Measurements from ENCODE around the gene SKIC8.

SKIC8 gene

DNA sequence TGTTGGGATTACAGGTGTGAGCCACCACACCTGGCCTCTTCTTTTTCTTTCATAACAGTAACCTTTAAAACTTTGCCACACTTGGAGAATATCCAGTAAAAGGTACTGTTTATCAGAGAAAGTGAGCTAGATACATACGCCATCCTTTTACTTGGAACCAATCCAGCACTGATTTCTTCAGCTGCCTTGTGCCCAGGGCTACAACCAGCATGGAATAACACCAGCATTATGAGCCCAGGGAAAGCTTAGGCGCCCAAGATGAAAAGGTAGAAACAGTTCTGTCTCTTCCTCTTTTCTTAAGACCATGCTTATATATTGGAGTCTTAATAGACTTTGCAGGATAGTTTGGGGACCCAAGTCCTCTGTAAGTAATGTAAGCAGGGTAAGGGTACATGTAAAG is 8.4 kb downstream of the SKIC8 start:
- DNase-seq: no peak

DNA sequence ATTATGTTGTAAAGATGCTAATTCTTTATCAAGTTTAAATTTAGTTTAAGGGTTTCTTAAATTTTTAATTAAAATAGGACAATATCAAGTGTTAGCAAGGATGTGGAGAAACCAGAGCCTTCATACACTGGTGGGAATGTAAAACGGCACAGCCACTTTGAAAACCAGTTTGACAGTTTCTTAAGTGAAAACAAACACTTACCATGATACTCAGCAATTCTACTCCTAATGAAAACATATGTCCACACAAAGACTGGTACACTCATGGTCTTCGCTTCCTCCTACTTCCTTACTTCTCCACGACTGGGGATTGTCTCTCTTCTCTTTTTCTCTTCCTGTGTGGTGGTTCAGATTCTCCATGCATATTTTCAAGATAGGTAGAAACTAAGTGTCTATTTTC is 9.2 kb downstream of the SKIC8 start:
- DNase-seq: no peak

DNA sequence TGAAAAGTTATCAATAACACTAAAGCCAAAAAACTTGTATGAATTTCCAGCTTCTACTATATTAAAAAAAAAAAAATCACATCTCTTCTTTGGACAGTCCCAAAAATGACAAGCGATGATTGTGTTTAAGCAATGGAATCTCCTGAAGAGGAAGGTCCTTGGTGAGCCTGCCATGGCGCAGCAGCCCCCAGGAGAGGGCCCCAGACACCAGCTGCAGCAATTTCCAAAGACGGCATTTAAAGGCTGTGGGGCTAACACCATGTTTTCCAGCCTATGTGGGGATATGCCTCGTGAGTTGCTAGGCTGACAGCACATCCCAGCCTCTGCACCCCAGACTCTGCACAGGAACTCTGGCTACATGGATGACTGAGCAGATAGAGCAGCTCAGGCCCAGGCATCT is 14.7 kb downstream of the SKIC8 start:
- DNase-seq: no peak

DNA sequence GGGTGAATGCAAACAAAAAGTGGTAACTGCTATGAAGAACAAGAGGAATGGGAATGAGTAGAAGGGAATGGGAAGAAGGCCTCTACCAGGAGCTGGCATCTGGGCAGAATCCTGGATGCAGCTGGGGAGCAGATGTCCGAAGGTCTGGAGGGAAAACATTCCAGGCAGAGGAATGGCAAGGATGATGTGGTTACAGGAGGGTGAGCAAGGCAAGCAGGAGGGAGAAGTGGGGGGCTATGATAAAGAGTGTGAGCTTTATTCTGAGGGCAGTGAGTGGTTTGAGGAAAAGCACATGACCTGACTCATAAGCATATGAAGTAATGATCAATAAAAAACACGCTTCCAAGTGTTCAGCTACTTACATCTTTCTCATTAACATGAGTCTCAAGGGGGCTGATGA is 17.1 kb downstream of the SKIC8 start:
- DNase-seq: no peak

GRCh38 chr15:78280319-78281072 is 18.9 kb downstream of the SKIC8 start:
- DNase-seq: no peak

DNA sequence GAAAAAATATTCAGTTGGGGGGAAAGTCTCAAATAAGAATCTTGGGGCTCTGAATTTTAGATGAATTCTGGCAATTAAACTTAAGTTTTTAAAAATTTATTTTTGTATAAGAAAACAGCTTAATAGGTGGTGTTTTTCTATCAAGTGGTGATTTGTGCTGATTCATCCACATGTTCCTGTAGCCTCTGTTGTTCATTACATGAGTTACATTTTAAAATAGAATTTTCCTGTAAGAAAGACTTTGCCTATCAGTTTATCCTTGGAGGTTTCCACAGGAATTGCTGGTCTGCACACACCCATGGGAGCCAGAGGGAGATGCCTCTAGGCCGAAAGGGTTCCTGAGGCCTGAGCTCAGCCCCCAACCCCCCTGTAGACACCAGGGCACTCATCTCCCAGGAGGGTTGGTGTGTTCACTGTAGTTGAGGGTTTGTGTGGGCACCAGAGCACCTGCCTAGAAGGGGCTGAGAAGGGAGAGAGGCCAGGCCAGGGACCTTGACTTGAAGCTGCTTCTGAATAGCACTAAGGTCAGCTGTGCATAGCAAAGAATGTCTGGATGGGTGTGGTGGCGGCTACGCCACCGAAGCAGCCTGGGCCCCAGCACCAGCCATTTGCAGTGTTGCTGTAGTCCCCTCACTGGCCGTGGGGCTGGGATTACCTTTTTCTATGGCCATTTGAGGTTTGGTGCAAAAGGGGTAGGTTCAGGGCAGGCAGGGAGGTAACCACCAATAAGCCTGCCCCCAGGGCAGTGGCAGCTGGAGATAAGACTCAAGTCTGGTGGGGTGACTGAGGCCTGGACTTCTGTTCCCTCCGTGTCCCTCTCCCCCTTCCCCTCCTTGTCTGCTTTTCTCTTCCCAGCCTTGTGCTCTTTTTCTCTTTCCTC is 23.1 kb downstream of the SKIC8 start:
- DNase-seq: no peak

- DNase-seq: no peak
These were observed 24.4 kb downstream of the SKIC8 start for GRCh38 chr15:78274994-78275393.

GRCh38 chr15:78272776-78273175 is 26.6 kb downstream of the SKIC8 start:
- peak; percentile 0 for DNase-seq

DNA sequence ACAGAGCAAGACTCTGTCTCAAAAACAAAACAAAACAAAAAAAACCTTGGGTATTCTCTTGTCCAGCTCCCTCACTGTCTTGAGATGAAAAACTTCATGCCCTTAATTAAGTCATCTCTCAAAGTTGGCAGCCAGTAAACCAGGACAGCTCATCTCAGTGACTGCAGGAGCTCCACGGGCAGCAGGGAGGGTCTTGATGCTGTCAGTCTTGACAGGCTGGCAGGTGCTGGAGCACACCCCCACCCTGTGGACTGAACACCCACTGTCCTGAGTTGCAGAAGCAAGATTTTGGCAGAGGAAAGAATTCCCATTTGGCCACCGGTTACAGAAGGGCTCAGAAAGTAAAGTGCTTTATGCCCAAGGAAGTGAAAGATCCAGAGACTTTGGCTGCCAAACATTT is 27.1 kb downstream of the SKIC8 start:
- DNase-seq: no peak

DNA sequence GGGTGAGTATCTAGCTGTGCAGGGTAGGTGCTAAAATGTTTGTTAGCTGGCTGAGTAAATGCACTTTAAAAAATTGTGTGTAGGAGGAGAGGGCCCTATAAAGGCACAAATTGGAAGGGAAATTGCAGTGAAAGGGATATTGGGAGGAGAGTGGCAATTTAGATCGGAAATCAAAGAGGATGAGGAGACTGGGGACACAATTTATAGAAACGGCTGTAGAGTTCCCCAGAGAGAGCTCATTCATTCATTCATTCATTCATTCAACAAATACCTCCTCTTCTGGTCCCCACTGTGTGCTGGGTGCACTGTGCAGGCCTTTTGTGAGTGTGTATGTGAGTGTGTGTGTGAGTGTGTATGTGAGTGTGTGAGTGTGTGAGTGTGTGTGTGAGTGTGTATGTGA is 32.6 kb downstream of the SKIC8 start:
- DNase-seq: no peak

DNA sequence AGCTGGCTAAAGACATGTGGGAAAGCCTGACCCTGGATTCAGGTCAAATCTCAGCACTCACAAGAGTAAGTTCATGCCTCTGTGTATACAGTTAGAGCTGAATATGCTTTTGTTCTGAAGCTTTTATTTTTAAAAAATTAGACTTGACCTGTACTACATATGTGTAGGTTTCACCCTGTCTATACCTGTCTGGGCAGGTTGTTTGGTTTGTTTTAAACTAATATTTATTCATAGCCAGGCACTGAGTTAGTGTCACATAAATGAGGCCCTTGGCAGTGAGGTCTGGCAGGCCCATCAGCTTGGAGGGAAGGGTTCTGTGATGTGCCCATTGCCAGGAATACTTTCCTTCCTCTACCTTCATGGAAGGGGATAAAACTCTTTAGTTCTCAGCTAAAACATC is 33.2 kb downstream of the SKIC8 start:
- no peak for DNase-seq

DNA sequence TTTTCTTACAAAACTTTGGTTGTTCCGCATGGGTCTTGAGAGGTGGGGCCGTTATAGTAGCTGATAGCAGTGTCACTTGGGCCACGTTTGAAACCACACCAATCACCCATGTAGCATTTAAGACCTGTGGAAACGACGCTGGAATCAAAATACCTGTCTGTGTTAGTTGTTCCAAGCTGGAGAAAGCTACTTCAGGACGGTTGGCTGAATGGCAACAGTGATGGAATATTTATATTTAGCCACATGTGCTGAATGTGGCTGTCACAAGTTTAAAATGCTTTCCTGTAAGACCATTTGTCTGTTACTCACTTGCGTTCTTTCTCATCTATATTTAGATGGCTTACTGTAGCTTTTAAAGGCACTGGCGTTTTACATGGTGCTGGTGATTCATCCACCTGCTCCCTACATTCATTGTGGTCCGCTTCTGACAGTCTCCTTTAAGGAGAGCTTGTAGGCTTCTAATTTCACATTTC is 33.6 kb downstream of the SKIC8 start:
- no peak for DNase-seq

- no peak for DNase-seq
These were observed 34.3 kb downstream of the SKIC8 start for GRCh38 chr15:78265137-78265460.

DNA sequence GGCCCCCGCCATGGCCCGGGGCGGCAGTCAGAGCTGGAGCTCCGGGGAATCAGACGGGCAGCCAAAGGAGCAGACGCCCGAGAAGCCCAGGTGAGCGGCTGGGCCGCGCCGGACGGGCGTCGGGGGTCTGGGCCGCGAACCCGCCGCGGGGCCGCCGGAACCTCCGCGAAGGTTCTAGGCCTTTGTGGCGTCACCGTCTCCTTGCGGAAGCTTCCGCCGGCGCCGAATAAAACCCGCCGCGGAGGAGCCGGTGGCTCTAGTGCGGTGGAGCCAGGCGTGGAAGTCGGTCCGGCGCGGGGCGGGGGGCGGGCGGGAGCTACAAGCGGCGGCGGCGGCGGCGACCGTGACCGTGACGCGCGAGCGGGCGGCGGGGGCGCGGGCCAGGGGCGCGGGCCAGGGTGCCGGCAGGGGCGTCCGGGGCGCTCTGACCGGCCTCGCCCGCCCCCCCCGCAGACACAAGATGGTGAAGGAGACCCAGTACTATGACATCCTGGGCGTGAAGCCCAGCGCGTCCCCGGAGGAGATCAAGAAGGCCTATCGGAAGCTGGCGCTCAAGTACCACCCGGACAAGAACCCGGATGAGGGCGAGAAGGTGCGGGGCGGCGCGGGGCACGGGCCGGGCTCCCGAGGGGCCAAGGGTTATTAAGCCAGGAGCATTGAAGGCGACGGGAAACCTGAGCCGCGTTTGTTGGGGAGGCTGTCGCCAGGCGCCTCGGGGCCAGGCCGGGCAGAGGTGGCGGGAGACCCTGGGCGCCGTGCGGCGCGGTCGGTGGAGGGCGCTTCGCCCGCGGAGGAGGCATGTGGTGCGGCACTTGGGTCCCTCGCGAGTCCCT is 34.9 kb downstream of the SKIC8 start, which contains the start of gene DNAJA4:
Gene DNAJA4 (plus strand): TSS at position 259 of the 833 bp plus-strand sequence. CDS start 202 bp downstream, at position 461.
- peak; percentile 1 for DNase-seq

- no peak for DNase-seq
These were observed 35.5 kb downstream of the SKIC8 start for GRCh38 chr15:78263907-78264303.

DNA sequence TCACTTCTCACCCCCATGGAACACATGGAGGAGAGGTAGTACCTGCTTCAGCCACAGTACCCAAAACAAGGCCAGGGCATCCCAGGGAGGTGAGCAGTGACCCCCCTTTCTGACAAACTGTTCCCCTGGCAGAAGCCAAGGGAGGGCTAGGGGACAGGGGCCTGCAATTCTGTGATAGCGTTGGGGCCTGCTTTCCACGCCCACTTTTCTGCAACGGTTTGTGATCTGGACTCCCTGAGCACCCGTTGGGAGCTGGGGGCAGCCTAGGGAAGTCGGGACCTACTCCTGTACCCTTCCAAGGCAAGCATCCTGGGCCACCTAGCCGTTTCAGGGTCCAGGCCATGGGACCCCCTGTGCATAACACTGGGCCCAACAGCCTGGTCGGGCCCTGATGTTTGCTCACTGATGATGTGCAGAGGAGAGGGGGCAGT is 36.0 kb downstream of the SKIC8 start:
- no peak for DNase-seq

- no peak for DNase-seq
These were observed 38.3 kb downstream of the SKIC8 start for GRCh38 chr15:78261062-78261461.

DNA sequence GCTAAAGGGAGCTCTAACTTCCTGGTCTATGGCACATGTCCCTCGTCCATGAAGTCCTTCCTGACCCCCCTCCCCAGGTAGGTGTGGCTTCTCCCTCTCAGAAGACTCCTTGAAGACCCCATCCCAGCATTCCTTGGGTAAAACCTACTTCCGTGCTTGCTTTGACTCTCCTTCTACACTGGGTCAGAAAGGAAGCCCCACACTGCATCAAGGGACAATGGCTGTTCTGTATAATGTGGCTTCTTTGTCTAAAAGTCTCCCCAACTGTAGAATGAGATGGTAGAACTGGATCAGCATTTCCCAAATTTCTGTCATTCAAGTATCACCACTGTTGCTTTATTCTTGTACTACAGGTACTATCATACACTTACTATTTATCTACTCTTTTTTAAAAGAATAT is 38.9 kb downstream of the SKIC8 start:
- no peak for DNase-seq

DNA sequence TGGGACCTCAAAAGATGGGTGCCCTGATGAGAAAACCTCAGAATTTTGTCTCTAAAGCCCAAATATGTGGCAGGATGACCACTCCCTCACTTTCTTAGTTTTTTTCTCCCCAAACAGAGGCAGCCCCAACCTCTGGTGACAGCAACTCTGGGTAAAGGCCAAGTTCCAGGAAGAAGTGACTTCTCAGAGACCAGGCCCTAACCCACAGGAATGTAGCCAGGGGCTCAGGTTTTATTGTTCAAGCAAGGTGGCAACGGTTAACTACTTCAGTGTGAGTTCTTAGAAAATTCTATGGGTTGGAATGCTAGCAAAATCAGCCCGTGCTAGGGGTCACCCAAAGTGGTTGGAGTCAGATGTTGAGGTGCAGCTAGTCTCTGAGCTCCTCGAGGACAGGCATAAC is 40.2 kb downstream of the SKIC8 start:
- DNase-seq: no peak

DNA sequence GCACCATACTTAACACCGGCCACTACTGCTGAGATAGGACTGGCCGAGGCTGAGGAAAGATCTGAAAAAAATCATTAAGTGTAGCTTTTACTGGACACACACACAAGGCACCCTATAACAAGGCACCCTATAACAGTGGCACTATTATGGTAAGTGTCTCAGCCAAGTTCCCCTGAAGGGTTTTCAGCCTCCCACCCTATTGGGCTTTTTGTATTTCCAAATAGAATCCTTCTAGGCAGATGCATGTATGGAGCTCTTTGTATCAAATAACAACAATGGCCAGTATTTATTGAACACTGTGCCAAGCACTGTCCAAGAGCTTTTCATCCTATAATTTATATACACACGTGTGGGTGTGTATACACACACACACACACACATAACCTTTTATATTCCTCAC is 41.7 kb downstream of the SKIC8 start:
- no peak for DNase-seq

- no peak for DNase-seq
These were observed 43.4 kb downstream of the SKIC8 start for GRCh38 chr15:78256044-78256437.

DNA sequence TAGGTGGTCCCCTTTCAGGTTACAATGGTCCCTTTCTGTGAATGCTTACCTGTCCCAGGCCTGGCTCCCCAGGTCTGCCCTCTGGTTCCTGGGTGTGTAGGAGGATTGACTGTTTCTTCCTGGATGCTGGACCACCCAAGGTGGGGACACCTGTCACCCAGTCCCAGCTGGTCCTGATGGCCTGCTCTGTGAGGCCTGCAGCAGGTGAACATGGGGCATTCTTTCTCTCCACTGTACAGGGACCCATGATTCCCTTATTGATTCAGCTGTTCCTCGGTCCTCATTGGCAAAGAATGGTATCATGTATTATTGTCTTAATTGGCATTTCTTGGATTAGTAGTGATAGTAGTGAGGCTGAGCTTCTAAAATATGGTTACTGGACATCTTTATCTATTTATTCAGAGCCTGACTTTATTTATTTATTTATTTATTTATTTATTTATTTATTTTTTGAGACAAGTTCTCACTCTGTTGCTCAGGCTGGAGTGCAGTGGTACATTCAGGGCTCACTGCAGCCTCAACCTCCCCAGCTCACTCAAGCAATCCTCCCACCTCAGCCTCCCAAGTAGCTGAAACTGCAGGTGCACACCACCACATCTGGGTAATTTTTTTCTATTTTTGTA is 43.9 kb downstream of the SKIC8 start:
- DNase-seq: no peak

GRCh38 chr15:78251136-78251535 is 48.3 kb downstream of the SKIC8 start:
- DNase-seq: no peak
